Measurements from ENCODE around the gene ABLIM2.
"Not testable (repeated sequence)": the region's sequence is repeated elsewhere in the genome, so short reads cannot be mapped to it uniquely, and the experiment has no call there.

The ABLIM2 gene

GRCh38 chr4:7924163-7924562 is 234.4 kb downstream of the ABLIM2 start:
- DNase-seq = no peak

GRCh38 chr4:7922466-7922865 is 236.1 kb downstream of the ABLIM2 start:
- DNase-seq = no peak

GRCh38 chr4:7918981-7919380 is 239.6 kb downstream of the ABLIM2 start:
- DNase-seq = no peak

- DNase-seq = not testable (repeated sequence)
These were observed 240.4 kb downstream of the ABLIM2 start for GRCh38 chr4:7918187-7918586.

- DNase-seq = no peak
These were observed 240.9 kb downstream of the ABLIM2 start for GRCh38 chr4:7917669-7918068.

GRCh38 chr4:7915875-7916242 is 242.8 kb downstream of the ABLIM2 start:
- no peak for DNase-seq
